Right lobe of liver (tissue), 4 donors: ENCODE results near the gene IFI27.

ENCODE experiments used
- POLR2A ChIP-seq: fragments of 450-650 bp; IDR thresholded peaks from one replicate; pipeline ENCODE4 v1.6.1; 2017; ENCODE audit warnings: antibody characterized with exemption, mild to moderate bottlenecking
- TF ChIP-seq, protein P1 (sequence below), 4 donors: fragments of 200-600 bp in 3 of 4; fragments of 450-650 bp in 1 of 4; IDR thresholded peaks; one replicate each; pipeline versions ENCODE4 v1.5.1 to v1.8.0; 2016 to 2022; ENCODE audit warnings: antibody characterized with exemption in 4 of 4, mild to moderate bottlenecking in 2 of 4
- donor health status: DM: no; HTN: no; CAD: no.
- donor health status: DM: no; HTN: no; CAD: no.
- donor health status: DM: no; HTN: yes; CAD: no.

- TF ChIP-seq POLR2A: no peak
- TF ChIP-seq, protein P1, sequence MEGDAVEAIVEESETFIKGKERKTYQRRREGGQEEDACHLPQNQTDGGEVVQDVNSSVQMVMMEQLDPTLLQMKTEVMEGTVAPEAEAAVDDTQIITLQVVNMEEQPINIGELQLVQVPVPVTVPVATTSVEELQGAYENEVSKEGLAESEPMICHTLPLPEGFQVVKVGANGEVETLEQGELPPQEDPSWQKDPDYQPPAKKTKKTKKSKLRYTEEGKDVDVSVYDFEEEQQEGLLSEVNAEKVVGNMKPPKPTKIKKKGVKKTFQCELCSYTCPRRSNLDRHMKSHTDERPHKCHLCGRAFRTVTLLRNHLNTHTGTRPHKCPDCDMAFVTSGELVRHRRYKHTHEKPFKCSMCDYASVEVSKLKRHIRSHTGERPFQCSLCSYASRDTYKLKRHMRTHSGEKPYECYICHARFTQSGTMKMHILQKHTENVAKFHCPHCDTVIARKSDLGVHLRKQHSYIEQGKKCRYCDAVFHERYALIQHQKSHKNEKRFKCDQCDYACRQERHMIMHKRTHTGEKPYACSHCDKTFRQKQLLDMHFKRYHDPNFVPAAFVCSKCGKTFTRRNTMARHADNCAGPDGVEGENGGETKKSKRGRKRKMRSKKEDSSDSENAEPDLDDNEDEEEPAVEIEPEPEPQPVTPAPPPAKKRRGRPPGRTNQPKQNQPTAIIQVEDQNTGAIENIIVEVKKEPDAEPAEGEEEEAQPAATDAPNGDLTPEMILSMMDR (IDR thresholded peaks at IDR 0.05): no peak
Observed at GRCh38 chr14:94165744-94166143, 55.2 kb downstream of the IFI27 start.
